Adrenal gland (tissue), 12 donors: ENCODE results near the gene SORT1. TPM values are rescaled to one million over a fixed set of nuclear protein-coding genes. Genes with fewer than 3 reads are reported as not detected.

Source experiments
- DNase-seq, 7 donors: peaks; one replicate each; pipeline ENCODE4 v3.0.0-alpha.2; 2019 to 2020
- H3K27ac ChIP-seq, 5 donors: fragments of 200-600 bp; sonication (generic) in 4 of 5; 1 replicate in 3 of 5; 2 replicates in 2 of 5; pipeline versions ENCODE4 v1.5.1 to v1.8.0; 2016 to 2020; ENCODE audit warnings: mild to moderate bottlenecking in 1 of 5
- H3K27me3 ChIP-seq: fragments of 200-600 bp; 2 replicates; pipeline ENCODE4 v1.8.0; 2021
- H3K36me3 ChIP-seq, 2 donors: fragments of 200-600 bp; replicated peaks in 1 of 2; 1 replicate in 1 of 2; 2 replicates in 1 of 2; pipeline versions ENCODE4 v1.5.1 to v1.8.0; 2018 to 2022
- H3K4me1 ChIP-seq, 2 donors: fragments of 200-600 bp; replicated peaks in 1 of 2; 1 replicate in 1 of 2; 2 replicates in 1 of 2; pipeline versions ENCODE4 v1.5.1 to v1.8.0; 2018 to 2021
- H3K4me3 ChIP-seq, 4 donors: fragments of 200-600 bp; sonication (generic) in 3 of 4; one replicate each; pipeline ENCODE4 v1.5.1; 2016 to 2018
- H3K9me3 ChIP-seq, 3 donors: fragments of 200-600 bp; sonication (generic) in 1 of 3; replicated peaks in 1 of 3; 1 replicate in 2 of 3; 2 replicates in 1 of 3; pipeline versions ENCODE4 v1.5.1 to v1.8.0; 2016 to 2021
- CTCF ChIP-seq, 6 experiments: fragments of 450-650 bp in 4 of 6; fragments of 200-600 bp in 2 of 6; sonication (generic) in 1 of 6; IDR thresholded peaks; 1 replicate in 5 of 6; 2 replicates in 1 of 6; pipeline versions ENCODE4 v1.5.1 to v1.8.0; 2016 to 2021; ENCODE audit warnings: antibody characterized with exemption in 6 of 6, mild to moderate bottlenecking in 2 of 6, moderate library complexity in 1 of 6
- POLR2A ChIP-seq, 2 donors: fragments of 450-650 bp; IDR thresholded peaks; one replicate each; pipeline ENCODE4 v1.6.1; 2017; ENCODE audit warnings: antibody characterized with exemption in 2 of 2, mild to moderate bottlenecking in 2 of 2, moderate library complexity in 1 of 2
- WGBS, 4 donors: extraction: QIAGEN DNeasy Blood & Tissue Kit in 2 of 4; methylation state at CpG; one replicate each; pipeline versions ENCODE4 v1.1.5 to v1.1.7; 2013 to 2017; 5-methylcytosine and 5-hydroxymethylcytosine counted together
- intact Hi-C, 2 donors: fragments of 100-400 bp; cut with DNase I; formaldehyde crosslinking; loops; one replicate each; pipeline versions ENCODE4 v1.14.1 to v1.15.0; 2022 to 2023
- polyA plus RNA-seq, 3 donors: library from polyadenylated mRNA; stranded (reverse); fragments of 200-250 nt in 2 of 3; fragments of 350-450 nt in 1 of 3; fragmentation: Illumina TruSeq in 1 of 3; extraction: RNeasy Lipid Tissue Mini Kit (QIAGEN cat#74804) in 1 of 3; gene quantifications; one replicate each; pipeline ENCODE4 v1.2.3, GENCODE V29; 2013 to 2014
- total RNA-seq, 9 donors: library from RNA; depleted of rRNA in 4 of 9; stranded (reverse); fragments of >200 nt in 4 of 9; fragments of 120-200 nt in 1 of 9; fragmentation: NEBNext Ultra II Directional in 1 of 9; extraction: Animal tissue kit (Norgen Biotek cat#: 25700) in 1 of 9; gene quantifications; one replicate each; pipeline versions ENCODE4 v1.1.0 to v1.2.4, GENCODE V29; 2013 to 2023
- donor health status: healthy with polysubstance abuse.
- donor health status: Bipolar disorder and iron deficiency.
- donor health status: DM: yes; HTN: yes; CAD: no.
- donor health status: DM: no; HTN: no; CAD: no.
- donor health status: DM: no; HTN: no; CAD: no.
- donor health status: DM: yes; HTN: yes; CAD: no.

Gene SORT1
- total and polyA plus RNA-seq, 12 donors = 13.4 to 56.8 (median 37.5) TPM

GRCh38 chr1:109331113-109331512 is 66.6 kb downstream of the SORT1 start:
- Histone ChIP-seq H3K27ac (no peak overlapping the region), H3K27me3 (no peaks in the 10 kb centered on the region), H3K4me3 (no peak overlapping the region), H3K36me3 (peaks cover 0 to 13% of the 10 kb centered on the region in 2 donors), H3K4me1 (no peaks in the 10 kb centered on the region), H3K9me3 (peaks cover 0 to 10% (median 5%) of the 10 kb centered on the region in 3 donors)
- no peak for TF ChIP-seq POLR2A (IDR thresholded peaks at IDR 0.05)
- TF ChIP-seq CTCF (IDR thresholded peaks at IDR 0.05) = no peak
- no peak for DNase-seq
- intact Hi-C loops = no loop called here

- H3K9me3 ChIP-seq = peaks cover 0 to 10% (median 5%) of the 10 kb centered on the region in 3 donors
- H3K36me3 ChIP-seq = peaks cover 0 to 21% of the 10 kb centered on the region in 2 donors
- H3K4me1 ChIP-seq = no peaks in the 10 kb centered on the region
- DNase-seq = no peak
- 88 to 92% (median 89%) methylated on average over 5 of the region's 5 CpGs for WGBS, 4 donors
- H3K27me3 ChIP-seq = no peaks in the 10 kb centered on the region
- H3K27ac ChIP-seq = no peak overlapping the region
- no peak overlapping the region for H3K4me3 ChIP-seq
- TF ChIP-seq CTCF (IDR thresholded peaks at IDR 0.05) = no peak
- intact Hi-C loops = no loop called here
These were observed 70.4 kb downstream of the SORT1 start for GRCh38 chr1:109327285-109327684.

GRCh38 chr1:109322974-109323373 is 74.7 kb downstream of the SORT1 start:
- WGBS, 4 donors = 91 to 96% (median 94%) methylated on average over 6 of the region's 6 CpGs
- DNase-seq = no peak
- Histone ChIP-seq H3K27me3 (no peaks in the 10 kb centered on the region), H3K9me3 (no peaks in the 10 kb centered on the region), H3K4me1 (no peaks in the 10 kb centered on the region), H3K36me3 (peaks cover 0 to 32% of the 10 kb centered on the region in 2 donors), H3K27ac (no peak overlapping the region), H3K4me3 (no peak overlapping the region)
- TF ChIP-seq CTCF (IDR thresholded peaks at IDR 0.05) (no peak), POLR2A (IDR thresholded peaks at IDR 0.05) (no peak)
- intact Hi-C loops = no loop called here

GRCh38 chr1:109319114-109319513 is 78.6 kb downstream of the SORT1 start:
- Histone ChIP-seq H3K27me3 (no peaks in the 10 kb centered on the region), H3K27ac (no peak overlapping the region), H3K4me1 (no peaks in the 10 kb centered on the region), H3K36me3 (peaks cover 0 to 24% of the 10 kb centered on the region in 2 donors), H3K9me3 (no peaks in the 10 kb centered on the region), H3K4me3 (no peak overlapping the region)
- TF ChIP-seq CTCF (IDR thresholded peaks at IDR 0.05) (no peak), POLR2A (IDR thresholded peaks at IDR 0.05) (no peak)
- DNase-seq = peak in 1 of 7 donors; percentile 42
- intact Hi-C loops = no loop called here
- 84 to 92% (median 87%) methylated on average over 3 of the region's 3 CpGs for WGBS, 4 donors
